Sigmoid colon (tissue), 4 donors: ENCODE measurements around the gene PPP1R13L.

Source experiments
- CTCF ChIP-seq, 4 experiments: fragments of 450-650 bp in 3 of 4; fragments of 200-600 bp in 1 of 4; IDR thresholded peaks; one replicate each; pipeline ENCODE4 v1.5.1; 2016 to 2019; ENCODE audit warnings: antibody characterized with exemption in 4 of 4, mild to moderate bottlenecking in 3 of 4, moderate library complexity in 2 of 4
- POLR2A ChIP-seq, 2 donors: fragments of 450-650 bp; IDR thresholded peaks; one replicate each; pipeline ENCODE4 v1.6.1; 2016; ENCODE audit warnings: antibody characterized with exemption in 2 of 2, mild to moderate bottlenecking in 2 of 2, moderate library complexity in 2 of 2
- POLR2AphosphoS5 ChIP-seq, 4 donors: sonication (generic); formaldehyde crosslinking; IDR thresholded peaks; one replicate each; pipeline ENCODE4 v1.6.1; 2017; ENCODE audit warnings: antibody characterized with exemption in 4 of 4

GRCh38 chr19:45419895-45420294, 15.0 kb upstream of the PPP1R13L start:
- TF ChIP-seq CTCF (IDR thresholded peaks at IDR 0.05) (no peak), POLR2AphosphoS5 (IDR thresholded peaks at IDR 0.05) (no peak), POLR2A (IDR thresholded peaks at IDR 0.05) (no peak)
